Liver (tissue), 9 donors: Measurements from ENCODE around the gene SLC11A1. TPM values are rescaled to one million over a fixed set of nuclear protein-coding genes. Genes with fewer than 3 reads are reported as not detected.

Source experiments
- DNase-seq: peaks from one replicate; pipeline ENCODE4 v3.0.0-alpha.2; 2017; ENCODE audit warnings: low spot score
- H3K27ac ChIP-seq, 2 donors: one replicate each; pipeline ENCODE4 v1.7.0; 2013; ENCODE audit warnings: inconsistent platforms in 2 of 2, low read length in 2 of 2, control low read depth in 1 of 2, low read depth in 1 of 2, mild to moderate bottlenecking in 1 of 2
- H3K27me3 ChIP-seq, 4 donors: one replicate each; pipeline versions ENCODE4 v1.6.1 to v1.7.0; 2013; ENCODE audit warnings: low read length in 3 of 4, inconsistent platforms in 1 of 4, mild to moderate bottlenecking in 1 of 4, moderate library complexity in 1 of 4; ENCODE audit not compliant: control insufficient read depth in 4 of 4, insufficient read depth in 4 of 4
- H3K36me3 ChIP-seq, 4 donors: one replicate each; pipeline versions ENCODE4 v1.6.1 to v1.7.0; 2013; ENCODE audit warnings: low read length in 3 of 4, mild to moderate bottlenecking in 3 of 4, low read depth in 1 of 4, moderate library complexity in 1 of 4; ENCODE audit not compliant: control insufficient read depth in 4 of 4, insufficient read depth in 3 of 4
- H3K4me1 ChIP-seq, 4 donors: one replicate each; pipeline versions ENCODE4 v1.6.1 to v1.7.0; 2013; ENCODE audit warnings: low read length in 3 of 4, mild to moderate bottlenecking in 3 of 4, moderate library complexity in 1 of 4; ENCODE audit not compliant: control insufficient read depth in 4 of 4, insufficient read depth in 4 of 4
- H3K4me3 ChIP-seq, 3 donors: one replicate each; pipeline versions ENCODE4 v1.6.1 to v1.7.0; 2013; ENCODE audit warnings: low read length in 3 of 3, control low read depth in 1 of 3, low read depth in 1 of 3, mild to moderate bottlenecking in 1 of 3
- H3K9ac ChIP-seq, 2 donors: one replicate each; pipeline ENCODE4 v1.7.0; 2013; ENCODE audit warnings: low read length in 2 of 2, mild to moderate bottlenecking in 2 of 2, moderate library complexity in 2 of 2, control low read depth in 1 of 2, low read depth in 1 of 2
- H3K9me3 ChIP-seq, 4 donors: one replicate each; pipeline versions ENCODE4 v1.6.1 to v1.7.0; 2013; ENCODE audit warnings: low read length in 3 of 4; ENCODE audit not compliant: control insufficient read depth in 4 of 4
- ATF3 ChIP-seq: IDR thresholded peaks from 2 replicates; pipeline ENCODE4 v1.6.1; 2016; ENCODE audit warnings: antibody characterized with exemption
- EGR1 ChIP-seq, 2 donors: IDR thresholded peaks; 2 replicates each; pipeline ENCODE4 v1.6.1; 2016 to 2018; ENCODE audit warnings: antibody characterized with exemption in 2 of 2, low read depth in 2 of 2
- FOXA1 ChIP-seq: IDR thresholded peaks from 2 replicates; pipeline ENCODE4 v1.6.1; 2016; ENCODE audit warnings: antibody characterized with exemption
- FOXA2 ChIP-seq: IDR thresholded peaks from 2 replicates; pipeline ENCODE4 v1.6.1; 2016; ENCODE audit warnings: antibody characterized with exemption
- HNF4A ChIP-seq, 2 donors: conservative IDR thresholded peaks; 2 replicates each; pipeline ENCODE4 v1.6.1; 2016; ENCODE audit warnings: antibody characterized with exemption in 2 of 2, mild to moderate bottlenecking in 2 of 2
- HNF4G ChIP-seq: IDR thresholded peaks from 2 replicates; pipeline ENCODE4 v1.6.1; 2016; ENCODE audit warnings: antibody characterized with exemption
- JUND ChIP-seq, 2 donors: IDR thresholded peaks; 2 replicates each; pipeline ENCODE4 v1.6.1; 2016; ENCODE audit warnings: antibody characterized with exemption in 2 of 2
- NR2F2 ChIP-seq: IDR thresholded peaks from 2 replicates; pipeline ENCODE4 v1.6.1; 2016; ENCODE audit warnings: antibody characterized with exemption
- RAD21 ChIP-seq, 2 donors: IDR thresholded peaks; 2 replicates each; pipeline ENCODE4 v1.6.1; 2016; ENCODE audit warnings: antibody characterized with exemption in 2 of 2, mild to moderate bottlenecking in 2 of 2
- RXRA ChIP-seq, 2 donors: IDR thresholded peaks; 2 replicates each; pipeline ENCODE4 v1.6.1; 2017 to 2018; ENCODE audit warnings: antibody characterized with exemption in 2 of 2, mild to moderate bottlenecking in 1 of 2
- SP1 ChIP-seq: IDR thresholded peaks from 2 replicates; pipeline ENCODE4 v1.6.1; 2018; ENCODE audit warnings: antibody characterized with exemption, mild to moderate bottlenecking
- TAF1 ChIP-seq: conservative IDR thresholded peaks from 2 replicates; pipeline ENCODE4 v1.6.1; 2016; ENCODE audit warnings: antibody characterized with exemption, mild to moderate bottlenecking
- YY1 ChIP-seq: IDR thresholded peaks from 2 replicates; pipeline ENCODE4 v1.6.1; 2016; ENCODE audit warnings: antibody characterized with exemption, mild to moderate bottlenecking
- WGBS: extraction: QIAGEN DNeasy Blood & Tissue Kit; methylation state at CpG from one replicate; pipeline ENCODE4 v1.1.7; 2013; 5-methylcytosine and 5-hydroxymethylcytosine counted together
- polyA plus RNA-seq, 2 donors: library from polyadenylated mRNA; stranded (reverse) in 1 of 2; unstranded in 1 of 2; fragments of 200-250 nt in 1 of 2; fragments of >200 nt in 1 of 2; fragmentation: Nextera tagmentation in 1 of 2; extraction: Ambion mirVana in 1 of 2; gene quantifications; one replicate each; pipeline versions ENCODE4 v1.2.1 to v1.2.3, GENCODE V29; 2013 to 2015
- total RNA-seq, 2 donors: library from RNA; depleted of rRNA; stranded (reverse); fragments of >200 nt; gene quantifications; one replicate each; pipeline ENCODE4 v1.2.3, GENCODE V29; 2014
- TF ChIP-seq, protein P1 (sequence below): IDR thresholded peaks from 2 replicates; pipeline ENCODE4 v1.6.1; 2016; ENCODE audit warnings: antibody characterized with exemption
- TF ChIP-seq, protein P2 (sequence below): IDR thresholded peaks from 2 replicates; pipeline ENCODE4 v1.6.1; 2016; ENCODE audit warnings: antibody characterized with exemption, mild to moderate bottlenecking
- TF ChIP-seq, protein P3 (sequence below): fragments of 150-350 bp; IDR thresholded peaks from 2 replicates; pipeline ENCODE4 v1.5.1; 2017; ENCODE audit warnings: improper control_type of control experiment, low read depth, low read length; ENCODE audit not compliant: missing input control
- TF ChIP-seq, protein P4 (sequence below): IDR thresholded peaks from 2 replicates; pipeline ENCODE4 v1.6.1; 2016; ENCODE audit warnings: antibody characterized with exemption
- donor health status: healthy.
- donor health status: healthy.
- donor health status: healthy.
- donor health status: healthy.
- donor health status: healthy.

The SLC11A1 gene
- total and polyA plus RNA-seq, 4 donors = 1.4 to 23.0 (median 3.2) TPM

- TF ChIP-seq, protein P1, sequence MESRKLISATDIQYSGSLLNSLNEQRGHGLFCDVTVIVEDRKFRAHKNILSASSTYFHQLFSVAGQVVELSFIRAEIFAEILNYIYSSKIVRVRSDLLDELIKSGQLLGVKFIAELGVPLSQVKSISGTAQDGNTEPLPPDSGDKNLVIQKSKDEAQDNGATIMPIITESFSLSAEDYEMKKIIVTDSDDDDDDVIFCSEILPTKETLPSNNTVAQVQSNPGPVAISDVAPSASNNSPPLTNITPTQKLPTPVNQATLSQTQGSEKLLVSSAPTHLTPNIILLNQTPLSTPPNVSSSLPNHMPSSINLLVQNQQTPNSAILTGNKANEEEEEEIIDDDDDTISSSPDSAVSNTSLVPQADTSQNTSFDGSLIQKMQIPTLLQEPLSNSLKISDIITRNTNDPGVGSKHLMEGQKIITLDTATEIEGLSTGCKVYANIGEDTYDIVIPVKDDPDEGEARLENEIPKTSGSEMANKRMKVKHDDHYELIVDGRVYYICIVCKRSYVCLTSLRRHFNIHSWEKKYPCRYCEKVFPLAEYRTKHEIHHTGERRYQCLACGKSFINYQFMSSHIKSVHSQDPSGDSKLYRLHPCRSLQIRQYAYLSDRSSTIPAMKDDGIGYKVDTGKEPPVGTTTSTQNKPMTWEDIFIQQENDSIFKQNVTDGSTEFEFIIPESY = no peak
- TF ChIP-seq RAD21 (IDR thresholded peaks at IDR 0.05) (no peak), SP1 (no peak)
Observed at GRCh38 chr2:218395090-218395444, 13.0 kb downstream of the SLC11A1 start (continued).

DNA sequence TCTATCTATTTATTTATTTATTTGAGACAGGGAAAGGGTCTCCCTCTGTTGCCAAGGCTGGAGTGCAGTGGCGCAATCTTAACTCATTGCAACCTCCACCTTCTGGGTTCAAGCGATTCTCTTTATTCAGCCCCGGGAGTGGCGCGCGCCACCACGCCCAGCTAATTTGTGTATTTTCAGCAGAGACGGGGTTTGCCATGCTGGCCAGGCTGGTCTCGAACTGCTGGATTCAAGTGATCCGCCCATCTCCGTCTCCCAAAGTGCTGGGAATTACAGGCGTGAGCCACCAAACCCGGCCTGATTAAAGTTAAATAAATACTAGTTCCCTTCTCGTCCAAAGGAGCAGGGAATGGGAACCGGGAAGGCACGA, 13.4 kb downstream of the SLC11A1 start:
- no peaks in the 10 kb centered on the region for H3K36me3 ChIP-seq
- TF ChIP-seq EGR1 (IDR thresholded peaks at IDR 0.05; ENCODE audit: low read depth in 2 of 2) (no peak), ATF3 (no peak), SP1 (no peak), HNF4A (conservative IDR thresholded peaks at IDR 0.05) (no peak), FOXA1 (no peak), NR2F2 (no peak), HNF4G (no peak), TAF1 (no peak), JUND (IDR thresholded peaks at IDR 0.05) (no peak), RAD21 (IDR thresholded peaks at IDR 0.05) (no peak), RXRA (IDR thresholded peaks at IDR 0.05) (no peak), YY1 (no peak), FOXA2 (no peak)
- TF ChIP-seq, protein P1 = no peak
- TF ChIP-seq, protein P2, sequence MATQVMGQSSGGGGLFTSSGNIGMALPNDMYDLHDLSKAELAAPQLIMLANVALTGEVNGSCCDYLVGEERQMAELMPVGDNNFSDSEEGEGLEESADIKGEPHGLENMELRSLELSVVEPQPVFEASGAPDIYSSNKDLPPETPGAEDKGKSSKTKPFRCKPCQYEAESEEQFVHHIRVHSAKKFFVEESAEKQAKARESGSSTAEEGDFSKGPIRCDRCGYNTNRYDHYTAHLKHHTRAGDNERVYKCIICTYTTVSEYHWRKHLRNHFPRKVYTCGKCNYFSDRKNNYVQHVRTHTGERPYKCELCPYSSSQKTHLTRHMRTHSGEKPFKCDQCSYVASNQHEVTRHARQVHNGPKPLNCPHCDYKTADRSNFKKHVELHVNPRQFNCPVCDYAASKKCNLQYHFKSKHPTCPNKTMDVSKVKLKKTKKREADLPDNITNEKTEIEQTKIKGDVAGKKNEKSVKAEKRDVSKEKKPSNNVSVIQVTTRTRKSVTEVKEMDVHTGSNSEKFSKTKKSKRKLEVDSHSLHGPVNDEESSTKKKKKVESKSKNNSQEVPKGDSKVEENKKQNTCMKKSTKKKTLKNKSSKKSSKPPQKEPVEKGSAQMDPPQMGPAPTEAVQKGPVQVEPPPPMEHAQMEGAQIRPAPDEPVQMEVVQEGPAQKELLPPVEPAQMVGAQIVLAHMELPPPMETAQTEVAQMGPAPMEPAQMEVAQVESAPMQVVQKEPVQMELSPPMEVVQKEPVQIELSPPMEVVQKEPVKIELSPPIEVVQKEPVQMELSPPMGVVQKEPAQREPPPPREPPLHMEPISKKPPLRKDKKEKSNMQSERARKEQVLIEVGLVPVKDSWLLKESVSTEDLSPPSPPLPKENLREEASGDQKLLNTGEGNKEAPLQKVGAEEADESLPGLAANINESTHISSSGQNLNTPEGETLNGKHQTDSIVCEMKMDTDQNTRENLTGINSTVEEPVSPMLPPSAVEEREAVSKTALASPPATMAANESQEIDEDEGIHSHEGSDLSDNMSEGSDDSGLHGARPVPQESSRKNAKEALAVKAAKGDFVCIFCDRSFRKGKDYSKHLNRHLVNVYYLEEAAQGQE = no peak
- TF ChIP-seq, protein P3, sequence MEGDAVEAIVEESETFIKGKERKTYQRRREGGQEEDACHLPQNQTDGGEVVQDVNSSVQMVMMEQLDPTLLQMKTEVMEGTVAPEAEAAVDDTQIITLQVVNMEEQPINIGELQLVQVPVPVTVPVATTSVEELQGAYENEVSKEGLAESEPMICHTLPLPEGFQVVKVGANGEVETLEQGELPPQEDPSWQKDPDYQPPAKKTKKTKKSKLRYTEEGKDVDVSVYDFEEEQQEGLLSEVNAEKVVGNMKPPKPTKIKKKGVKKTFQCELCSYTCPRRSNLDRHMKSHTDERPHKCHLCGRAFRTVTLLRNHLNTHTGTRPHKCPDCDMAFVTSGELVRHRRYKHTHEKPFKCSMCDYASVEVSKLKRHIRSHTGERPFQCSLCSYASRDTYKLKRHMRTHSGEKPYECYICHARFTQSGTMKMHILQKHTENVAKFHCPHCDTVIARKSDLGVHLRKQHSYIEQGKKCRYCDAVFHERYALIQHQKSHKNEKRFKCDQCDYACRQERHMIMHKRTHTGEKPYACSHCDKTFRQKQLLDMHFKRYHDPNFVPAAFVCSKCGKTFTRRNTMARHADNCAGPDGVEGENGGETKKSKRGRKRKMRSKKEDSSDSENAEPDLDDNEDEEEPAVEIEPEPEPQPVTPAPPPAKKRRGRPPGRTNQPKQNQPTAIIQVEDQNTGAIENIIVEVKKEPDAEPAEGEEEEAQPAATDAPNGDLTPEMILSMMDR = no peak
- TF ChIP-seq, protein P4, sequence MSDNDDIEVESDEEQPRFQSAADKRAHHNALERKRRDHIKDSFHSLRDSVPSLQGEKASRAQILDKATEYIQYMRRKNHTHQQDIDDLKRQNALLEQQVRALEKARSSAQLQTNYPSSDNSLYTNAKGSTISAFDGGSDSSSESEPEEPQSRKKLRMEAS = no peak
- H3K27me3 ChIP-seq = no peaks in the 10 kb centered on the region
- 40% methylated on average over 16 of the region's 16 CpGs for whole genome bisulfite sequencing
- H3K9ac ChIP-seq = peak overlapping the region; percentile 58 to 60
- H3K27ac ChIP-seq = peak overlapping the region; percentile 99
- peak overlapping the region; percentile 53 to 91 (median 63) for H3K4me3 ChIP-seq
- no peak for DNase-seq
- H3K4me1 ChIP-seq = peaks cover 6 to 25% (median 22%) of the 10 kb centered on the region in 4 donors
- no peaks in the 10 kb centered on the region for H3K9me3 ChIP-seq
